ENCODE data around the gene TMEM41B. TPM values are rescaled to one million over a fixed set of nuclear protein-coding genes. Genes with fewer than 3 reads are reported as not detected.
"Not testable (repeated sequence)": the region's sequence is repeated elsewhere in the genome, so short reads cannot be mapped to it uniquely, and the experiment has no call there.

TMEM41B gene
- total and polyA plus RNA-seq, 2 of the 8 experiments (the other 6 are each of a cell fraction or from before 2014, with no cell fraction given) = 24.3 to 50.1 TPM

DNA sequence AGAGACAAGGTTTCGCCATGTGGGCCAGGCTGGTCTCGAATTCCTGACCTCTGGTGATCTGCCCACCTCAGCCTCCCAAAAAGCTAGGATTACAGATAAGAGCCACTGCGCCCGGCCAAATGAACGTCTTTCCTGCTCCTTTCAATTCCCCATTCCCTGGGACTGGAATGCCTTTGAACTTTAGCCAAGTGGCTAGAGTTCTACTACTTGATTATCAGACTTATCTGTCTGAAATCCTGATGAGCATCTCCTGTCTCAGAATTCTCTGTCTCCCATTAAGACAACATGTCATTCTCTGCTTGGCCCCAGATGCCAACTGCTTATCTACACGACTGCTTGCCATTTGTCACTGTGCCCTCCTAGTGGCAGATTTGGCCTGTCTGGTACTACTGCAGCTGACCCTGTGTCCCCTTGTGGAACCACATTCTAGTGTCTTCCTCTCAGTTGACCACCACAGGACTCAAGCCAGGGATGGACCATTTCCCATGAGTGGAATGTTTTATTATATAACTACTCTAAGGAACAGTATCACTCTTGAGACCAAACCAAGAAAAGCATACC lies 37.0 kb upstream of the TMEM41B start (continued):
- TF ChIP-seq, protein P1, sequence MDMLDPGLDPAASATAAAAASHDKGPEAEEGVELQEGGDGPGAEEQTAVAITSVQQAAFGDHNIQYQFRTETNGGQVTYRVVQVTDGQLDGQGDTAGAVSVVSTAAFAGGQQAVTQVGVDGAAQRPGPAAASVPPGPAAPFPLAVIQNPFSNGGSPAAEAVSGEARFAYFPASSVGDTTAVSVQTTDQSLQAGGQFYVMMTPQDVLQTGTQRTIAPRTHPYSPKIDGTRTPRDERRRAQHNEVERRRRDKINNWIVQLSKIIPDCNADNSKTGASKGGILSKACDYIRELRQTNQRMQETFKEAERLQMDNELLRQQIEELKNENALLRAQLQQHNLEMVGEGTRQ (IDR thresholded peaks at IDR 0.05; ENCODE audit: low read length) = no peak
- TF ChIP-seq ASH2L (IDR thresholded peaks at IDR 0.05; ENCODE audit: low read length) (no peak), POLR2A (IDR thresholded peaks at IDR 0.05; ENCODE audit: control extremely low read depth in 1 of 2, low read depth in 2 of 2, low read length in 2 of 2) (no peak), TAF7 (optimal IDR thresholded peaks at IDR 0.05; ENCODE audit: borderline replicate concordance, low read depth, low read length) (no peak)
- TF ChIP-seq, protein P2, sequence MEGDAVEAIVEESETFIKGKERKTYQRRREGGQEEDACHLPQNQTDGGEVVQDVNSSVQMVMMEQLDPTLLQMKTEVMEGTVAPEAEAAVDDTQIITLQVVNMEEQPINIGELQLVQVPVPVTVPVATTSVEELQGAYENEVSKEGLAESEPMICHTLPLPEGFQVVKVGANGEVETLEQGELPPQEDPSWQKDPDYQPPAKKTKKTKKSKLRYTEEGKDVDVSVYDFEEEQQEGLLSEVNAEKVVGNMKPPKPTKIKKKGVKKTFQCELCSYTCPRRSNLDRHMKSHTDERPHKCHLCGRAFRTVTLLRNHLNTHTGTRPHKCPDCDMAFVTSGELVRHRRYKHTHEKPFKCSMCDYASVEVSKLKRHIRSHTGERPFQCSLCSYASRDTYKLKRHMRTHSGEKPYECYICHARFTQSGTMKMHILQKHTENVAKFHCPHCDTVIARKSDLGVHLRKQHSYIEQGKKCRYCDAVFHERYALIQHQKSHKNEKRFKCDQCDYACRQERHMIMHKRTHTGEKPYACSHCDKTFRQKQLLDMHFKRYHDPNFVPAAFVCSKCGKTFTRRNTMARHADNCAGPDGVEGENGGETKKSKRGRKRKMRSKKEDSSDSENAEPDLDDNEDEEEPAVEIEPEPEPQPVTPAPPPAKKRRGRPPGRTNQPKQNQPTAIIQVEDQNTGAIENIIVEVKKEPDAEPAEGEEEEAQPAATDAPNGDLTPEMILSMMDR (IDR thresholded peaks at IDR 0.05; ENCODE audit: control extremely low read depth in 1 of 3, insufficient read depth in 1 of 3, low read depth in 1 of 3, low read length in 3 of 3) = no peak

DNA sequence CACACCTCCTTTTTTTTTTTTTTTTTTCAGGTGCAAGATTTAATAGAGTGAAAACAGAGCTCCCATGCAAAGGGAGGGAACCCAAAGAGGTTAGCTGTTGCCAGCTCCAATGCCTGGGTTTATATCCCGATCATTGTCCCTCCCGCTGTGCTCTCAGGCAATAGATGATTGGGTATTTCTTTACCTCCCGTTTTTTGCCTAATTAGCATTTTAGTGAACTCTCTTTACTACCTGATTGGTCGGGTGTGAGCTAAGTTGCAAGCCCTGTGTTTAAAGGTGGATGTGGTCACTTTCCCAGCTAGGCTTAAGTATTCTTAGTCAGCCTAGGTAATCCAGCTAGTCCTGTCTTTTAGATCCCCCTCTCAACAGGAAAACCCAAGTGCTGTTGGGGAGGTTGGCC lies 33.4 kb upstream of the TMEM41B start:
- H3K27ac ChIP-seq (ENCODE audit: low read depth, low read length); H2BK15ac ChIP-seq (ENCODE audit: low read length); H2BK5ac ChIP-seq (ENCODE audit: low read depth, low read length); H3K9me3 ChIP-seq (ENCODE audit: insufficient read depth in 2 of 2, low read depth in 1 of 2, low read length in 1 of 2); H2AFZ ChIP-seq (ENCODE audit: low read length); H4K5ac ChIP-seq (ENCODE audit: insufficient read length, low read depth, low read length); FAIRE-seq; DNase-seq (ENCODE audit: low read depth in 1 of 2, low spot score in 2 of 2); H3K36me3 ChIP-seq (ENCODE audit: control insufficient read depth in 2 of 4, insufficient read depth in 4 of 4, low read length in 3 of 4); H2BK120ac ChIP-seq (replicated peaks; ENCODE audit: low read depth, low read length); H3K4me3 ChIP-seq (ENCODE audit: extremely low read depth in 1 of 4, insufficient read depth in 2 of 4, low read depth in 3 of 4, low read length in 4 of 4); H2AK5ac ChIP-seq (ENCODE audit: low read depth, low read length); H4K8ac ChIP-seq (ENCODE audit: extremely low read depth, insufficient read depth, low read length); H3K23ac ChIP-seq (ENCODE audit: insufficient read length); H3K56ac ChIP-seq (replicated peaks; ENCODE audit: insufficient read length, low read depth, low read length); H3K27me3 ChIP-seq (replicated peaks in 1 of 4; ENCODE audit: control insufficient read depth in 3 of 4, extremely low read depth in 1 of 4, insufficient read depth in 3 of 4, low read length in 3 of 4); H4K91ac ChIP-seq (replicated peaks; ENCODE audit: insufficient read length, low read length); H2BK12ac ChIP-seq (ENCODE audit: low read depth, low read length); H3K4me1 ChIP-seq (replicated peaks in 1 of 4; ENCODE audit: control insufficient read depth in 3 of 4, insufficient read depth in 4 of 4, low read length in 3 of 4); H3K79me2 ChIP-seq (ENCODE audit: control insufficient read depth in 1 of 2, insufficient read depth in 2 of 2, low read length in 2 of 2); H3K14ac ChIP-seq (ENCODE audit: insufficient read length); H3K23me2 ChIP-seq (ENCODE audit: low read depth, low read length); H3K4ac ChIP-seq (replicated peaks; ENCODE audit: insufficient read length, low read depth, low read length); H3K9ac ChIP-seq (replicated peaks in 1 of 4; ENCODE audit: extremely low read depth in 1 of 4, low read depth in 3 of 4, low read length in 3 of 4); H4K20me1 ChIP-seq (replicated peaks in 1 of 2; ENCODE audit: control insufficient read depth in 1 of 2, insufficient read depth in 2 of 2, low read length in 2 of 2); H3K79me1 ChIP-seq (ENCODE audit: low read depth, low read length): not testable (repeated sequence)
- POLR2A ChIA-PET (ENCODE audit: partially characterized antibody) = interaction anchor here (0.8 to 2.0 kb wide), 7 partner anchors 10 to 113 kb away, joined by 3 to 7 read pairs (median 3); partner anchors contain the start of gene ZNF143
- H3K4me2 ChIP-seq (ENCODE audit: insufficient read depth in 1 of 2, low read depth in 2 of 2, low read length in 2 of 2) = peak overlapping the region in 1 of 2 experiments; percentile 30; a peak in 2 of 4 replicates
- peak overlapping the region; percentile 48; the same call in 1 of the 2 replicates for H2BK20ac ChIP-seq (ENCODE audit: low read length)
- H3K18ac ChIP-seq (ENCODE audit: extremely low read depth, low read length) = peak overlapping the region; percentile 48; the same call in 1 of the 2 replicates
- 68% methylated on average over 4 of the region's 4 CpGs; no CpG with 5 or more reads in 1 of the 2 experiments for WGBS, 2 experiments (ENCODE audit: extremely low coverage in 1 of 2, insufficient coverage in 1 of 2, insufficient read length in 1 of 2, insufficient replicate concordance in 2 of 2, low coverage in 1 of 2, low lambda C conversion rate in 2 of 2, missing lambda C conversion rate in 1 of 2)
- CTCF ChIA-PET (ENCODE audit: partially characterized antibody) = interaction anchor here (1.6 to 2.8 kb wide), 2 partner anchors 12 to 15 kb away, joined by 4 to 11 read pairs; no protein-coding TSS in a partner anchor

All from H1 (cell line).